Stimulated activated CD4-positive, alpha-beta T cell treated with anti-CD3 and anti-CD28 coated beads, TNF-alpha, amount 100 ng/mL, for 24 hours (primary cell): ENCODE data around the gene STK32C.

Experiments
- DNase-seq, 3 experiments: peaks; one replicate each; pipeline ENCODE4 v3.0.0-alpha.2; 2020; ENCODE audit warnings: low read depth in 3 of 3

The STK32C gene

GRCh38 chr10:132282667-132283603 lies 24.8 kb downstream of the STK32C start:
- DNase-seq, result no peak

DNA sequence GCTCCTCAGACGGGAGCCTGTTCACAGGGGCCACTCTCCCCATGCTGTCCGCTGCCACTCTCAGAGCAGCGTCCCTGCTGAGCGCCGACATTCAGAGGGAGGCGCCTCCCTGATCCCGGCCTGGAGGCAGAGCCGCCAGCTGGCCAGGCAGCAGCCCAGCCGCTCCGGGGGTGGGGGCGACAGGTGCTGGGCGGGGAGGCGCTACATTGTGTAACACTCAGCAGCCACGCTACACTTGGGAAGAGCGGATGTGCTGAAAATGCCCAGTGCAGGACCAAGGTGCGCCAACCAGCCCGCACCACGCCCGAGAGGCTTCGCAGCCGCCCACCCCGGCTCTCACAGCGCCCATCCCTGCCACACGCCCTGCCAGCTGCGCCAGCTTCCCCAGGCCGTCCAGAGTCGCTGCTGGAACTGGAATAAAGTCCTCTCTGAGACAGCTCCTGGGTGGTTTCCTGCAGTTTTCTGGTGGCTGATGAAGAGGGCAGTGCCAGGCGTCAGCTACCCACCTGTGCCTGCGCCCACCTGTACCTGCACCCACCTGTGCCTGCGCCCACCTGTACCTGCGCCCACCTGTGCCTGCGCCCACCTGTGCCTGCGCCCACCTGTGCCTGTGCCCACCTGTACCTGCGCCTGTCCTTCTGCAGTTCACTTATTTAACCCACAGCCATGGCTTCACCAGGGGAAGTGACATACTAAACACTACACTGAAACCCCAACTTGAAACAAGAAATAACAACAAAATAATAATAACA lies 25.7 kb downstream of the STK32C start:
- no peak for DNase-seq

DNA sequence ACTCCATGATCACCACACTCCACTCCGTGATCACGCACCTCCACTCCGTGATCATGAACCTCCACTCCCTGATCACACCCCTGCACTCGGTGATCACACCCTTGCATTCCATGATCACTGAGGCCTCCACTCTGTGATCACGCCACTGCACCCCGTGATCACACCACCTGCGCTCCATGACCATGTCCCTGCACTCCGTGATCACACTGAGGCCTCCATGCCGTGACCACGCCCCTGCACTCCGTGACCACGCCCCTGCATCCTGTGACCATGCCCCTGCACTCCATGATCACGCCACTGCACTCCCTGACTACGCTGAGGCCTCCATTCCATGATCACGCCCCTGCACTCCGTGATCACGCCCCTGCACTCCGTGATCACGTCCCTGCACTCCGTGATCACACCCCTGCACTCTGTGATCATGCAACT lies 27.1 kb downstream of the STK32C start:
- no peak for DNase-seq

DNA sequence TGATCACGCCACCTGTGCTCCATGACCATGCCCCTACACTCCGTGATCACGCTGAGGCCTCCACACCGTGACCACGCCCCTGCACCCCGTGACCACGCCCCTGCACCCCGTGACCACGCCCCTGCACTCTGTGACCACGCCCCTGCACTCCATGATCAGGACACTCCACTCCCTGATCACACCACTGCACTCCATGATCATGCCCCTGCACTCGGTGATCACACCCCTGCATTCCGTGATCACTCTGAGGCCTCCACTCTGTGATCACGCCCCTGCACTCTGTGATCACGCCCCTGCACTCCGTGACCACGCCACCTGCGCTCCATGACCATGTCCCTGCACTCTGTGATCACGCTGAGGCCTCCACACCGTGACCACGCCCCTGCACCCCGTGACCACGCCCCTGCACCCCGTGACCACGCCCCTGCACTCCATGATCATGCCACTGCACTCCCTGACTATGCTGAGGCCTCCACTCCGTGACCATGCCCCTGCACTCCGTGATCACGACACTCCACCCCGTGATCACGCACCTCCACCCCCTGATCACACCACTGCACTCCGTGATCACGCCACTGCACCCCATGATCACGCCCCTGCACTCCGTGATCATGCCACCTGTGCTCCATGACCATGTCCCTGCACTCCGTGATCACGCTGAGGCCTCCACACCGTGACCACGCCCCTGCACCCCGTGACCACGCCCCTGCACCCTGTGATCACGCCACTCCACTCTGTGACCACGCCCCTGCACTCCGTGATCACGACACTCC lies 27.7 kb downstream of the STK32C start:
- no peak for DNase-seq

- DNase-seq, result no peak
Observed at GRCh38 chr10:132277311-132277741, 30.4 kb downstream of the STK32C start.

DNA sequence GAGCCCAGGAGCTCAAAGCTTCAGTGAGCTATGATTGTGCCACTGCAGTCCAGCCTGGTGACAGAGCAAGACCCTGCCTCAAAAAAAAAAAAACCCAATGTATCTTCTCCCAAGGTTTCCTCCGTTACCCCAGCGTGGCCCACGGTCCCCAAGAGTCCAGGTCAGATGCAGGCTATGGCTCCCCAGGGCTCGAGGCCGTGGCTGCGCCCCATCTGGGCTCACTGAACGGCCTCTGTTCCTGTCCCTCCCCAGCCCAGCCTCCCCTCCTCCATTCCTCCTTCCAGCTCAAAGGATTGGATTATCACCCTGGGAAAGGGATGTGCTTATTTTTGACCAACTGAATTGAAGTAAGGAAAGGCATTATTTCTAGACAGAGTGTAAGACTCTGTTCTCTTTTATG lies 31.0 kb downstream of the STK32C start:
- no peak for DNase-seq

- no peak for DNase-seq
Observed at GRCh38 chr10:132276179-132276675, 31.5 kb downstream of the STK32C start.

DNA sequence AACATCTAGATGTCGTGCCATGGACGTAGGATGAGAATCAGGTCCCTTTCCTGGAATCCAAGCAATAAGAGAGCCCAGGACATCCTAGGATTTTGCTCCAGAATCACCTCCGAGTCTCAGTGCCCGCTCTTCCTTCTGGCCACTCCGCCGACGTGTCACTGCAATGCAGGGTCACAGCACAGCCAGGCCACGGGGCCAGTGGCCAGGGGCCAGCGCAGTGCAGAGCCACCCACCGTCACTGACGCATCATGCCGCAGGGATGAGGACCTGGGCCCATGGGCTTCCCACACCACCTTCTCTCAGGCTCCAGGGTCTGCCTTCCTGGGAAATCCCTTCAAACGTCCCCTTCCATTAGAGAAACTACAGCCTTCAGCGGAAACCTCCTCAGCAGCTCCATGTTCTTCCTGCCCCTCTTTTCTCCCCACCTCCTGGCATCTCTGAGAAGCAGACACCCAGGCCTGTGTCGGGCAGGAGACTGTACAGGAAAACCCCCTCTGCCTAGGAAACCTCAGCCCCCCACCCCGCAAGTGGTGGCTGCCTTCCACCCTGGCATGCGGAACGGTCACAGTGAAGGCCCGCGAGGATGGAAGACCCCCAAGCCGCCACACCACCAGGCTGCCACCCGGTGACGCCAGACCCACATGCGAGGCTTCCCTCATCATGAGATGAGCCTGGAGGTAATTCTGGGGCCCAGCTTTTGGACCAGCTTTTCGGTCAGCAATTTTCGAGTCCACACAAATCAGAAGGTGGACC lies 32.1 kb downstream of the STK32C start:
- DNase-seq, result no peak

DNA sequence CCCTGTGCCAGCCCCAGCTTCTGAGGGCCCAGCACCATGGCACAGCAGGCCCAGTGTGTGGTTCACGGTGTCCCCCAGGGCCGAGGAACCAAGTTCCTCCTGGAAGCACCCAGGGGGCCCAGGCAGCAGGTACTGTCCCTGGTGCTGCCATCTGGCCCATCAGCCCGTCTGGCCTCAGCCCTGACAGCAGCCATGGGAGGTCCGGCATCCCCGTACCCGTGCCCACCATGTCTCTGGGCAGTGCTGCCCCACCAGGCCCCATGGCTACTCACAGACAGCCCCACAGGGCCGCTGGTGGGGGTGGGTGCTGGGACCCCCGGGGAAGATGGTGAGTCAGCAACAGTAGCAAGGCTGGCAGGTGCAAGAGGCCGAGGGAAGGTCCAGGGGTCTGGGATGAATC lies 32.8 kb downstream of the STK32C start:
- no peak for DNase-seq

DNA sequence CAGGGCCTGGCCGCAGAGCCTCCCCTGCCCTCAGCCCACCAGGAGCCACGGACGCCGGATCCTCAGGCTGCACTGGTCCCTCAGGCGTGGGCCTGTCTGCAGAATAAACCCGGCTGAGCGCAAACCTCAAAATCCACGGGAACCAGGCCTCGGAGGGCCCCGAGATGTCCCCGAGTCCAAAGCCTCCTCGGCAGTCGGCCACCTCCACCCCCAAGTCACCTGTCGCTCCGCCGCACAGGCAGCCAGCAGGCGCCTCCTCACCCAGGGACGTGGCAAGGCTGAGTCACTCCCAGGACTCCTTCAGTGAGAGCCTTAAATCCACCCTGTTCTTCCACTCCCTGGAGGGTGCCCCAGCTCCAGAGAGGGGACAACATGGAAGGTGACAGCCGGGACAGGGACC lies 33.2 kb downstream of the STK32C start:
- no peak for DNase-seq

DNA sequence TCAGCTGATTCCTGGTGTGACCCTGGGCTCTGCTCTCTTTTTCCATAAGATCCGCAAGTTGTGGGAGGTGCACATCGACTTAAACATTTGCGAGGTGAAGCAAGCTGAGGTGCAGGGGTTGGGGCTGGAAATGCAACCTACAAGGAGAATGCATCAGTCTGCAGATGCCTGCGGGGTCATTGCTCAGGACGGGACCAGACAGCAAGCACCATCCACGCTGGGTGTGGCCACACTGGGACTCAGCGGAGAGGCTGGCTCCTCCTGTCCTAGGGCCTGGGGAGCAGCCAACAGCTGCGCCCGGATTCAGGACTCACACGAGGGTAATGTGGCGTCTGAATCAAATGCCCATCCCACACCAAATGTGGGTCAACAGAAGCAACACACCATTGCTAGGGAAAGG lies 33.8 kb downstream of the STK32C start:
- DNase-seq, result no peak

GRCh38 chr10:132273304-132273944 lies 34.3 kb downstream of the STK32C start:
- no peak for DNase-seq

DNA sequence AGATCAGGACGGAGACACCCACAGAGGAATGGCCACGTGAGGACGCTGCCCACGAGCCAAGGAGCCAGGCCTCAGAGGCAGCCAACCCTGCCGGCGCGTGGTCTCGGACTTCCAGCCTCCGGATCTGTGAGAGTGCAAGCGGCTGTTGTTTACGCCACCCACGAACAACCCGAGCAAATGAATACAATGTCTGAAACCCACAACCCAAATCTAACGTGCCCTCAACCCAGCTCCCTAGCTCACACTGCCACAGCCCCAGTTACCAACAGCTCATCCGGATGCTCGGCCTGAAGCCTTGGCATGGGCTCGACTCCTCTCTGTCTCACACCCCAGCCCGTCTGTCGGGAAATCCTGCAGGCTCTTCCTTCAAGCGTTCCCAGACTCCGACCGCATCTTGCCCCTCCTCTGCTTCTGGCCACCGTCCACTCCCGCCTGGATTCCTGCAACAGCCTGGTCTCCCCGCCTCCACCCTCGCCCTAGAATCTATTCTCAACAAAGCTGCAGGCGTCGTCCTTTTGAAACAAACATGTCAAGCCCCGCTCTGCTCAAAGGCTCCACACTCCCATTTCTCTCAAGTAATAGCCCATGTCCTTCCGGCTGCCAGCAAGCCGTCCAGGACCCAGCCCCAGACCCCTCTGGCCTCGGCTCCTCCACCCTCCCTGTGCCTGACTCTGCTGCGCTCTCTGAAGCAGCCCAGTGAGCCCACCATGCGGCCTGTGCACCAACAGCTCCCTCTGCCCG lies 35.3 kb downstream of the STK32C start:
- DNase-seq, result no peak

- DNase-seq, result no peak
Observed at GRCh38 chr10:132271458-132272230, 36.1 kb downstream of the STK32C start.

- no peak for DNase-seq
Observed at GRCh38 chr10:132270721-132271457, 36.9 kb downstream of the STK32C start.

- no peak for DNase-seq
Observed at GRCh38 chr10:132270256-132270655, 37.5 kb downstream of the STK32C start.

DNA sequence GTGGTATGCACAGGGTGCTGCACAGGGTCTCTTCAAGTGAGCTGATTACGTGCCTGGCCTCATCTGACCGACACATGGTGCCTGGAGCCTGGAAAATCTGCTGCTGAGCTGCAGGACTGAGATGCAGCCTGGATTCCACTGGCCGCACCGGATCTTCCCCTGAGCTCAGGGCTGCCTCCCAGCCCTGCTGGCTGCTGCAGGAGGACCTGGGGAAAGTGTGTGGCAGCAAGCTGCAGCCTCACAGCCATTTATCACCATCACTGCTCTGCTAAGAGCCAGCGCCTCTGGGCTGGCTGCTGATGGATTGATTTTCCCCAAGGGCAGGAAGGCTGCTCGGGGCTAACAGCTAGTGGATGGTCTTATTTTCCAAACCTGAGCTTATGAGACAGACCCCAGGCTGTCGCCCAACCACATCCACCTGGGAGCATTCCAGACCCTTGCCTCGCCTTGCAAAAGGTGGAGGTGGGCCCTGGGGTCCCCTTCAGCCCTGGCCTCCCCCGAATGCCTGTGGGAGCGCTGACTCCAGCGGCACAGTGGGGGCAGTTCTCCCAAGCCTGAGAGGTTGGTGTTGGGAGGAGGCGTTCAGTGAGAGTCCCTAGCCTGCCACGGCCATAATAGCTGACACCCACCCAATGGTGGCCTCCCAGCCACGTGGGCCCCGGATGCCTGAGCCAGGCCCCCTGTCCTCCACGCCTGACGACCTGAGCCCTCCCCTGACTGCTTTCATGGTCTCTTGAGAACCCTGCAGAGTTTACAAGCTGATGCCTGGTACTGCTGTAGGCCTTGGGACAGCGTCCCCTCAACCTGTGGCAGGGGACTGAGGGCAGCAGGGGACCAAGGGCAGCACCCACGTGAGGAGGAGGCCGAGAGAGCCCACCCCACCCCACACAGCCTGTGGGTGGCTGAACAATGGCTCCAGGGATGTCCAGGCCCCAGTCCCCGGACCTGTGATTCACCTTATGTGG lies 38.2 kb downstream of the STK32C start:
- no peak for DNase-seq
